GM21447 (cell line): ENCODE results near the gene GRK5.
"Not testable (repeated sequence)": the region's sequence is repeated elsewhere in the genome, so short reads cannot be mapped to it uniquely, and the experiment has no call there.

Experiments used
- ATAC-seq: cut with Tn5 transposase; IDR thresholded peaks from one replicate; pipeline ENCODE4 v1.9.1; 2021; ENCODE audit not compliant: unreplicated experiment

The GRK5 gene

DNA sequence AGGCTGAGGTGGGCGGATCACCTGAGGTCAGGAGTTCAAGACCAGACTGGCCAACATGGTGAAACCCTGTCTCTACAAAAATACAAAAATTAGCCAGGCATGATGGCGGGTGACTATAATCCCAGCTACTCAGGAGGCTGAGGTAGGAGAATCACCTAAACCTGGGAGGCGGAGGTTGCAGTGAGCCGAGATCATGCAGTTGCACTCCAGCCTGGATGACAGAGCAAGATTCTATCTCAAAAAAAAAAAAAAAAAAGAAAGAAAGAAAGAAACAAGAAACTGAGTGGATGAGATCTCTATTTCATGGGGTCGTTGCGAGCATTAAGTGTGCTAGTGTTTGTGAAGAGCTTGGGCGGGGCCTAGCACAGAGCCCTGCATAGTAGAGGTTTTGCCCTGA, 65.0 kb downstream of the GRK5 start:
- not testable (repeated sequence) for ATAC-seq

DNA sequence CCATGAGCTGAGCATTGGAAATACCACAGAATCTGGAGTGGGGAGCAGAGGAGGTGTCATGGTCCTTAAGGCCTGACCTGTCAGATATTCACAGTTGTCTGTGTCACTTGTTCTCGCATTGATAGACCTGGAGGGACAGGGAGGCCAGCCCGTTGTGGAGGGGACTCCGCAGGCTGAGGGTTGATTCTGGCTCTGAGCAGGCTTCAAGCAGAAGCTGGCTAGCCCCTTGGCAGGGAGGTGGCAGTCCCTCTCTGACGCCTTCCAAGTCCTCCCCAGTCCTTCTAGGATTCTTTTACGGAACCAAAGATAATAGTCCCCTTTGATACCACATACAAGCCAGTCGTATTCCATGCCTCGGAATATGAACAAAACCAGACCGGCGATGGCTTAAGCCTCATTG, 65.4 kb downstream of the GRK5 start:
- no peak for ATAC-seq

GRCh38 chr10:119273413-119273812, 66.0 kb downstream of the GRK5 start:
- no peak for ATAC-seq

DNA sequence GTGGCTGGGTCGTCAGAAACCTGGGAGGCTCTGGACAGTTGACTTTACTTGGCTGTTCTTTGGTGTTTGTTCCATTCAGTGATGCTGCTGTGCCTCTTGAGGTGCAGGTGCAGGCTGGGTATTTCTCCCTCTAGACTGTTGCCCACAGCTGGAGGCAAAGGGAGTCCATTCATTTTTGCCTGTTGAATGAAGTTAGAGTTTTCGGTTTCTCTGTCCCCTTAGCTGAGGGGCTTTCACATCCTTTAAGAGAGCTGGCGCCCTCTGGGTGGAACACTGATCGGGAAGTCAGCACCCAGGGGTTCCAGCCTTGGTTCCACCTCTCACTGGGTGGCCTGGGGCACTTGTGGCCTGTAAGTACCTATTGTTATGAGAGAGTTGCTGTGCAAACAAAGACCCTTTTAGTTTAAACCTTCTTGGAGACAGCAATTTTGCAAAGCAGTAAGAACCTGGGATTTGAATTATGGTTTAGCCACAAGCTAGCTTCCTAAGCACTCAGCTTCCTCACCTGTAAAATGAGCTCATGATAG, 67.2 kb downstream of the GRK5 start:
- ATAC-seq, result peak; percentile 45

DNA sequence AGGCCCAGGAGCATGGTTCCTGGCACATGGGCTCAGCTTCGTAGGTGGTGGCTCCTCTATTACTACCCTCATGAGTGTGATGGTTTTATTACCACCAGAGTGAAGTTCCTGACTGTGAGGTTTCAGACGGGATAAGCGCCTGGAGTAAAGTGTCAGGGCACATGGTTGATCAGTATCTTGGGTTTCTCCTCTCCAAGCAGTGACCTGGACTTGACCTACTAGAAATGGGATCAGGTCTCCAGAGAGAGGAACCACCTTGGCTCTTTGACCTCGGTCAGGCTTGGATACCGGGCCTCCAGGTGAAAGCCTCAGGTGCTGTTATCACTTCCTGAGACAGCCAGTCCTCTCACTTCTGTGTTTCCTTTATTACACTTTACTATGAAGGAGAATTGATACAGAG, 67.7 kb downstream of the GRK5 start:
- no peak for ATAC-seq

GRCh38 chr10:119276194-119276593, 68.8 kb downstream of the GRK5 start:
- not testable (repeated sequence) for ATAC-seq

DNA sequence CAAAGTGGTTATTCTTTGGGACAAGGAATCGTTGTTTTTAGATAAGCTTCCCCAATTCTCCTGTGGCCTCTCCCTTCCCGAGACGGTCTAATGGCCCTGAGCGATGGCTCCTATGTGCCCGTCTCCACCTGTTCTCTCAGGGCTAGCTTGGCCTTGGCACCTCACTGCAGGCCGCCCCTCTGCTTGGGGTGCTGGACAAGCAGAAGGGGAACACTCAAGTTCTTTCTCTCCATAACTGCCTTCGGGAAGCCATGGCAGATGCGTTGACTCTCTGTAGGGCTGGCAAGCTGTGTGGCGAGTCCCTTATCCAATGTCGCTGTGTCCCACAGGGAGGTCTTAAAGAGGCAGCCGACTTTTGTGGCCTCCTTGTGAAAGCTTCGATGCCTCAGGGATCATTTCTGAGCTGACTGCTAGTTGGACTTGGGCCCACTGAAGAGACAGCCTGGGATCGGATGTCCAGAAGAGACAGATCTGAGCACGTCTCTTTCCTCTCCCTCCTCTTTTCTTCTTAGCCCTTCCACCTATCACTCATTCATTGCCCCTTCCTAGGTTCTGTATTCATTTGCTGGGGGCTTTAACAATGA, 70.8 kb downstream of the GRK5 start:
- ATAC-seq, result no peak

GRCh38 chr10:119279441-119279840, 72.1 kb downstream of the GRK5 start:
- no peak for ATAC-seq

GRCh38 chr10:119281581-119282071, 74.3 kb downstream of the GRK5 start:
- ATAC-seq, result no peak

- ATAC-seq, result no peak
Observed at GRCh38 chr10:119282446-119282845, 75.1 kb downstream of the GRK5 start.

- no peak for ATAC-seq
Observed at GRCh38 chr10:119283387-119283786, 76.0 kb downstream of the GRK5 start.

DNA sequence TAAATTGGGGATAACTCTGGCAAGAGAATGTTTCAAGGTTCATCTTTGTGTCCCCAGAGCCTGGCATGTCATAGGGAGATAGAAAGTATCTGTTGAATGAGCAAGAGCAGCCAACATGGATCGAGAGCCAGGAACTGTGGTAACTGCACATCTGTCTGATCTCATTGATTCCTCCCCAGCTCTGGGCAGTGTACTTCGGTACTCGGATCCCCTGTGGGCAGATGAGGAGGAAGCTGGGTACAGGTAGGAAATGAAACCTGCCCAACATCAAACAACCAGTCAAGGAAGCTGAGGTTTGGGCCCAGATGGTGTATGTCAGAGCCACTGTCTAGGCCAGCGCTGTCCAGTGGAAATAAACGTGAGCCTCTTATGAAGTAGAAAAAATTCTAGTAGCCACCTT, 76.4 kb downstream of the GRK5 start:
- peak; percentile 72 for ATAC-seq

DNA sequence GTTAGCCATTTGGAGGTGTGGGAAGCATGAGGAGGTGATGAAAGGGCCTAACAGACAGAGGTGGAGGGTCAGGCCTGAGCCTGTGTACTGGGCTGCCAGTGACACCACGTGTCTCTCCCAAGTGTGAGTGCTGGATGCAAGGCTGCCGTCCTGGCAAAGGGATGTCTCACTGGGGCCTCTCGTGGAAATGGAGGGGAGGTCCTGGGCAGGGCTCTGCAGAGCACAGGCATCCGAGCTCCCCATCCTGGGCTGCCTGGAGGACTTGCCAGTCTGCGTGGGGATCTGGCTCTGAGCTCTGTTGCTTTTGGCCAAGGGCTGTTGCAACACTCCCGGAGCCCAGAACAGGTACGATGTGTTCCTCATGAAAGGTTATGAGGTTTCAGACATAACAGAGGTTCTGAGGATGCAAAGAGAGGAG, 77.3 kb downstream of the GRK5 start:
- no peak for ATAC-seq

- ATAC-seq, result peak; percentile 48
Observed at GRCh38 chr10:119285495-119286267, 78.3 kb downstream of the GRK5 start.

GRCh38 chr10:119286516-119286915, 79.1 kb downstream of the GRK5 start:
- ATAC-seq, result no peak

GRCh38 chr10:119286983-119287633, 79.7 kb downstream of the GRK5 start:
- ATAC-seq, result no peak

DNA sequence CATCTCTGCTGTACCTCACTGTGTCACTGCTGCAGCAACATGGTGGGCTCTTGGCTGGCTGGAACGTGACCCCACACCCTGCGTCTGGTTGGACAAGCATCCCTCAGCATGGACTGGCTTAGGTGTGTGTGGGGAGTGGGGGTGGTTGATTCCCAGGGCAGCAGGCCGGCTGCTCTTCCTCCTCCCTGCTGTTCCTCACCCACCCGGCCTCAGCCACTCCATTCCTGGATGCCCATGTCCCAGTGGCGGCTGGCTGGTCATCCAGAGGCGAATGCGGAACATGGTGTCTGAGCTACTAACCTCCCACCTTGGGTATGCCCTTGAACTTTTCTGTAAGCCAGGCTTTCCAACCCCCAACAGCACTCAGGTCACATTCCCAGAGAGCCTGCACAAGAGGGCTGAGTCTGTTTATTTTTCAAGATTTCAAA, 81.2 kb downstream of the GRK5 start:
- no peak for ATAC-seq

DNA sequence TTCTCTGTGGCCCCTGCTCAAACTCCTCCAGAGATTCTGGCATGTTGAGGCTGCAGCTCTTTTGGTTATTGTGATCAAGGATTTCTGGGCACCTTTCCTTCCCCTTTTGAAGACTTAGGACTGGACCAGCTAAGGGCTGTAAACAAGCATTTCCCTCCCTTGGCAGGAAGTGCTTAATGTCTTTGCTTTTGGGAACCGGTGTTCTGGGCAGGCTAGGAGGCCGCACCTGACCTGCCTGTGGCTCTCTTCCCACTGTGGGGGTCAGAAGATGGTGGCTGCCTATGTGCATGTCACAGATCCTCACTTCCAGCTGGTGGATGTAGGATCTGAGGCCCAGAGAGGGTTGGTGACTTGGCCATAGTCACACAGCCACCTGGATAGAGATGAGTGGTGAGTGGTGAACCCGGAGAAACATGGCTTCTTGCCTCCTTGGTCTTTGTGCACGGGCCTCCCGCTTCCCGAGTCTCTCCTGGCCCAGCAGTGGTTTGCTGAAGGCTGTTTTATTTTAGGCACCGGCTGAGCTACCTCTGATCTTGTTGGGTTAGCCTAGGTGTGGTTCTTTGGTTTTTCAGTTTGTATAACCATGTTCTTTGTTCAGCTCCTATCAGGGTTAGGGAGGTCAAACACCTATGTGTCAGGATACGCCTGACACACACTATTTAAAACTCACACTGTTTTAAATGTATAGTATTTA, 82.0 kb downstream of the GRK5 start:
- ATAC-seq, result no peak

GRCh38 chr10:119290301-119291048, 83.1 kb downstream of the GRK5 start:
- ATAC-seq, result no peak

GRCh38 chr10:119291223-119291900, 84.0 kb downstream of the GRK5 start:
- ATAC-seq, result no peak
